ELR (cell line): ENCODE data around the gene NGFR.

Experiments used
- DNase-seq: peaks from one replicate; pipeline ENCODE4 v3.0.0-alpha.2; 2015; ENCODE audit warnings: low read depth

NGFR gene, protein sequence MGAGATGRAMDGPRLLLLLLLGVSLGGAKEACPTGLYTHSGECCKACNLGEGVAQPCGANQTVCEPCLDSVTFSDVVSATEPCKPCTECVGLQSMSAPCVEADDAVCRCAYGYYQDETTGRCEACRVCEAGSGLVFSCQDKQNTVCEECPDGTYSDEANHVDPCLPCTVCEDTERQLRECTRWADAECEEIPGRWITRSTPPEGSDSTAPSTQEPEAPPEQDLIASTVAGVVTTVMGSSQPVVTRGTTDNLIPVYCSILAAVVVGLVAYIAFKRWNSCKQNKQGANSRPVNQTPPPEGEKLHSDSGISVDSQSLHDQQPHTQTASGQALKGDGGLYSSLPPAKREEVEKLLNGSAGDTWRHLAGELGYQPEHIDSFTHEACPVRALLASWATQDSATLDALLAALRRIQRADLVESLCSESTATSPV

DNA sequence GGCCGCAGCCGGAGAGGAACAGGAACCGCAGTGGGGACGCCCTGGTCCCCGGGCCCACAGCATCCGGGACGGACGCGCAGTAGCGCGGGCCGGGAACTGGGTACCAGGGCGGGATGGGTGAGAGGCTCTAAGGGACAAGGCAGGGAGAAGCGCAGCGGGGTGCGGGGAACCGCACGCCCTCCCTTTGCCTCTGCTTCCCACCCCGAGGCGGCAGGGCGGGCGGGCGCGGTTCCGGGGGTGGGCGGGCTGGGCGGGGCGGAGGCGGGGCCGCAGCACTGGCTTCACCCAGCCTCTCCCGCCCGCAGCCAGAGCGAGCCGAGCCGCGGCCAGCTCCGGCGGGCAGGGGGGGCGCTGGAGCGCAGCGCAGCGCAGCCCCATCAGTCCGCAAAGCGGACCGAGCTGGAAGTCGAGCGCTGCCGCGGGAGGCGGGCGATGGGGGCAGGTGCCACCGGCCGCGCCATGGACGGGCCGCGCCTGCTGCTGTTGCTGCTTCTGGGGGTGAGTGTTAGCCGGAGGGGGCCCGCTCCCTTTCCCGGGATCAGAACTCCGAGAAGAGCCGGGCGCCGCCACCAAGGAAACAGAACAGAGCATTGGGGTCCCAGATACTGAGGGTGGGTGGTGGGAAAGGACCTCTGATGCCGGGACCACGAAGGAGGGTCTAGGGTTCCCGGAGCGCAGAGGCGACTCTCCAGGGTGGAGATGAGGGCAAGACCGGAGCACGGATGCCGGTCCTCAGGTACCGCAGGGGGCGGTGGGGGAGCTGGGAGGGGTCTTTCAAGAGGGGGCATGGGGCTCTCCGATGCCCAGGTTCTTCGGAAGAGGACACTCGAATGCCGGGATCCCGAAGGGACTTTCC is at the start of gene NGFR:
Gene NGFR, plus strand, starts transcription at position 308 of the 856 bp plus-strand sequence. Its CDS starts 125 bp downstream, at position 433.
- peak; percentile 68 for DNase-seq

DNA sequence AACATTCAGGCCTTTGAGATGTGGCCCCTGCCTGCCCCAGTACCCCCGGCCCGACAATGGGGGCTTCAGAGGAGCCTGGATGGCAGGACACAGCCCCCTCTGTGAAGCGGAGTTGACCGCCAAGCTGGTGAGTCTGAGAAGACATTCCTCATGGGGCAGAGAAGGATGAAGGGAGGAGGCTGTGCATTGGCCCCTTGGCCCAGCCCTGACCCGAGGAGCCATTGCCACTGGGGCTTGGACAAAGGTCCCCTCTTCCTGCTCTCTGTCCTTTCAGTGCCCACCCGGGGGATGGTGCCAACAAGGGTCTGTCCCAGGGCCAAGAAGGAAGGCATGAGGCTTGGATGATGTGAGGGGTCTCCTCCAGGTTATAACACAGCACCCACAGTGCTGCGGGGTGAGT is 49.5 kb upstream of the NGFR start:
- DNase-seq = no peak

DNA sequence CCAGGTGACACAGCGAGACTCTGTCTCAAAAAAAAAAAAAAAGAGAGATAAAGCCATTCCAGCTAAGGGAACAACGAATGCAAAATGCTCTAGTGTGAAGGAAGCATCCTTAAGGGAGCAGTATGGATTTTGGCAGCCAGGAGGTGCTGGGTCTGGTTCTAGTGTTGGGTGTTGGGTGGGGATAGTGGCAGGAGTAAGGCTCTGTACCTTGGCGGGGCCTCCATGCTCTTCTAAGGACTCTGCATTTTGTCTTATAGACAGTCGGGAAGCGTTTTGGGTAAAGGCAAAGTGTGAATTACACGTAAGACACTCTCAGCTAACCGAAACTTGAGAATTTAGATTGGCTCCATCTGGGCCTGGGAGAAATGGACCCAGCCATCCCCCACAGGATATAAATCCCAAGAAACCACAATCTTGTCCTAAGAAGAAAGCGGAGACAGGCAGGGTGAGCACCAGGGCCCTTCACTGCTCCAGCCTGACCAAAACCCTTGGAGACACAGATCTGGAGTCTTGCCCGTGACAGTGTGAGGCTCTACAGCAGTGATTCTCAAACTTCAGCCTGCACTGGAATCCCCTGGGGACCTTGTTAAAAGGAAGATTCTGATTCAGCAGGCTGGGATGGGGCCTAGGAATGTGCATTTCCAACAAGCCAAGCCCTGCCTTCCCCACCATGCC is 47.3 kb upstream of the NGFR start:
- no peak for DNase-seq

DNA sequence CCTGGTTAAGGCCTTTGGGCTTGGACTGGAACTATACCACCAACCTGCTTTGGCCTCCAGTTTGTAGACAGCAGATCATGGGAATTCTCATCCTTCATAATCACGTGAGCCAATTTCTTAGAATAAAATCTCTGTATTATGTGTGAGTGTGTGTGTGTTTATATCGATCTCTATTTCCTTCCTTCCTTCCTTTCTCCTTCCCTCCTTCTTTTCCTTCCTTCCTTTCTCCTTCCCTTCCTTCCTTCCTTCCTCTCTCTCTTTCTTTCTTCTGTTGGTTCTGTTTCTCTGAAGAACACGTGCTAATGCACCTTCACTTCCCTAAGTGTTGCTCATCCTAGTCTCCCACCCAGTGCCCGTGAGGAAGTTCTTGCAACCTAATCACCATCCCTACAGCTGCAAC is 44.9 kb upstream of the NGFR start:
- no peak for DNase-seq

DNA sequence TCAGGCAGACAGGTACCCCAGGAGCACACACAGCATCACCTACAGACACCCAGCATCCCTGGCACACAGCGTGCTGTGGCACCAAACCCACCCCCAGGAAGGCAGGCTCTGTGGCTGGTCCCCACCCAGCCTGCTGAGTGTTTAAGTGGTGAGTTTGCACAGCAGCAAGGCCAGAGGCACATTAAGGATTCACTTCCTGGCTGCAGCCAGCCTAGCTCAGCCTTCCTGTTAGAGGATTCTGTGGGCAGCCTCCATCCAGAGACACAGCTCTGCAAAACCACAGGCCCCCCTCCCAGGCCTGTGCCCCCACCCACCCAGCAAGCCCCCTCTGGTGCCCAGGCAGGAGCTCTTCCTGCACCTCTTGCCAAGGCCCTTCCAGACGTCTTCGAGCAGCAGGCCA is 44.4 kb upstream of the NGFR start:
- DNase-seq = peak; percentile 86

DNA sequence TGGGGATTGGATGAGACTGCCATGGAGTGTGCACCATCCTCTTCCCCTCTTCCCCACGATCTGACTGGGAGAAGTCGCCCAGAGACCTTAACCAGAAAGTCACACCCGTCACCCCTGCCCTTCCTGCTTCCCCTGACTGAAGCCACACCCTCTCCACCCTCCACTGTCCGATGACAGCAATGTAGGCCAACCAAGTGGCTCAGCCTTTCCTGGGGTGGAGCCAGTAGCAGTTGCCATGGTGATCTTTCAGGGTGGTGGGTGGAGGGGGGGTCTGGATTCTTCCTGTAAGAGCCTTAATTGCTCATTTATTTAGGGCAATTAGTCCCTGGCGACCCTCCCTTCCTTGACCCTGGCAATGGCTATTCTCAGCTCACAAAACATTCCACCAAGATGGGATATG is 42.9 kb upstream of the NGFR start:
- no peak for DNase-seq

DNA sequence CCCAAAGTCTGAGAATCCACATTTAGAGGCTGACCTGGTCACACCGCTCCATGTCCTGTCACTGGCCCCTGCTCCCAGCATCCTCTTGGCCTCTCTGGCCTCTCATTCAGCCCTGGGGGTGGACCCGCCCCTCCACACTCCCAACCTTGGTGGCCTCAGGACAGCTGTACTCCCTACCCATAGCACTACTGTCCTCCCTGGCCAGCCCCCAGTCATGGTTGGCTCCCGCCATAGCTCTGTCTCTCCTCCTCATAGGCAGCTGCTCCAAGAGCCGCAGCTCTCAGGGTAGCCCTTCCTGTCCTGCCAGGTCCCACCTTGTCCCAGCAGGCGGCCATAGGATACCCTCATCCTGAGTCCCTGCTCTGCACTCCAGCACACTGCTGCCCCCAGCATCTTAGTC is 42.4 kb upstream of the NGFR start:
- no peak for DNase-seq

DNA sequence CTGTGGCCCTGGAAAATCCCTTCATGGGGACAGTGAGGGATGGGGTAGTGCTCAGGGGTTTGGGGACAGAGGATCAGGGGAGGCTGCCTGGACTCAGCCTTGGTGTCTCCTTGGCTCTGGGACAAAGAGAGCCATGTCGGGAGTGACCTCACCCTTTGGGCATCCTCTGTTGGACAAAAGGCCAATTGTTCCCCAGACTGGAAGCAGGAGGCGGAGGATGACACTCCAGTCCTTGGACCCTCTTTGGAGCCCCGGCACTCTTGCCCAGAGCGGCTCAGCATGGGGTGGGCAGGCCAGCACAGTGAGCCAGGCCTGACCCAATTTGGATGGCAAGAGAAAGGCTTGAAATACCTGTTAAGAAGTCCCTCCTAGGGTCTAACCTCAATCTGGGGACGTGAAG is 41.0 kb upstream of the NGFR start:
- peak; percentile 83 for DNase-seq

DNA sequence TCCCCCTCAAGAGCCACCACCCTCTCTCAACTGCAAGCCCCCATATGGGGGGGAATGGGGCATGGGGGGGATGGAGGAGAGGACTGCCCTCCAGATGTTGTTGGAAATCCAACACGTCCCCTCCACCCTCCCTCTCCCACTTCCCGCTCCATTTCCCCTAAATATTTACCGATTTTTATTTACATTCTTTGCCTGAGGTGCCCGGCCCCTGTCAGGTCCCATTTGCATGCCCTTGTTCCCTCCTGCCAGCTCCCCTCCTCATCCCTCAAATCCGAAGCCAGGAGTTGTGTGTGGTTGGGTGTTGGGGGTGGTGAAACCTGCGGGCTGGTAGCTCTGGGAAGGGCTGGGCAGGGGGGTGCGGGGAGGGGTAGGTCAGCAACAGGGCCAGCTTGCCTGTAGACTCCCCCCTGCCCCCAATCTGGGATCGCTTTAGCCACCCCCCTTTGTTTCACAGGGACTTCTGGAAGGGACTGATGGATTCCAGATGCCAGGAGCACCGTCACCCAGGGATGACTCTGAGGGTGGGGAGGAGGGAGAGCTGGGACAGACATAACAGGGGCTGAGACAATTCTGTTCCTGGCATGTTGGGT is 39.7 kb upstream of the NGFR start:
- no peak for DNase-seq

DNA sequence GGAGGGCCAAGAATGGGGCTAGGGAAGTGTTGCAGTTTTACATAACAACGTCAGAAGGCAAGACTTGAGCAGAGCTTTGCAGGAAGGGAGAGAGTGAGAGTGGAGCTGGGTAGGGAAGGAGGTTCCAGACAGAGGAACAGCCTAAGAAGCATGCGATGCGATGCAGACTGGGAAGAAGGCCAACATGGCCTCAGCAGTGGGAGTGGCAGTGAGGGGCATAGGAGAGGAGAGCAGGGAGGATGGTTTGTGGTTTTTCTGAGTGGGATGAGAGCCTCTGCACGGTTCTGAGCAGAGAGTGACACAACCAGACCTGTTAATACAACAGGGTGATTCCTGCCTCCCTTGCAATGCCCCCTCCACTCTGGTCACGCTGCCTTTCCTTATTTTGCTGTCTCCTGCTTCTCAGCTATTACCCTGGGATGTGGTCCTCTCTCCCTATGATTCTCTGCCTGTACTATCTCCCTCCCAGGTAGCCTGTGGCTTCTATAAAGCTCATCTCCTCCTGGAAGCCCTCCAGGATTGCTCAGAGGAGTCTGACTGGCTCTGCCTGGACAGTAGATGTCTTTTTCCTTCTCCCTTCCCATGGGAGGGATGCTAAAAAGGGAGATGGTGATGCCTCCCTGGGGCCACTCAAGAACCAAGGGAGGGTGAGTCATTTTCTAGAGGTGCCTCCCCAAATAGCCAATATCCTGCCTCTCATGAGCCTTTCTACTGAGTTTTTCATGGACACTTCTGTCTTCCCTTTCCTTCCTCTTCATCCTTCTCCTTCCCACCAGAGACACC is 38.7 kb upstream of the NGFR start:
- DNase-seq = peak; percentile 83

DNA sequence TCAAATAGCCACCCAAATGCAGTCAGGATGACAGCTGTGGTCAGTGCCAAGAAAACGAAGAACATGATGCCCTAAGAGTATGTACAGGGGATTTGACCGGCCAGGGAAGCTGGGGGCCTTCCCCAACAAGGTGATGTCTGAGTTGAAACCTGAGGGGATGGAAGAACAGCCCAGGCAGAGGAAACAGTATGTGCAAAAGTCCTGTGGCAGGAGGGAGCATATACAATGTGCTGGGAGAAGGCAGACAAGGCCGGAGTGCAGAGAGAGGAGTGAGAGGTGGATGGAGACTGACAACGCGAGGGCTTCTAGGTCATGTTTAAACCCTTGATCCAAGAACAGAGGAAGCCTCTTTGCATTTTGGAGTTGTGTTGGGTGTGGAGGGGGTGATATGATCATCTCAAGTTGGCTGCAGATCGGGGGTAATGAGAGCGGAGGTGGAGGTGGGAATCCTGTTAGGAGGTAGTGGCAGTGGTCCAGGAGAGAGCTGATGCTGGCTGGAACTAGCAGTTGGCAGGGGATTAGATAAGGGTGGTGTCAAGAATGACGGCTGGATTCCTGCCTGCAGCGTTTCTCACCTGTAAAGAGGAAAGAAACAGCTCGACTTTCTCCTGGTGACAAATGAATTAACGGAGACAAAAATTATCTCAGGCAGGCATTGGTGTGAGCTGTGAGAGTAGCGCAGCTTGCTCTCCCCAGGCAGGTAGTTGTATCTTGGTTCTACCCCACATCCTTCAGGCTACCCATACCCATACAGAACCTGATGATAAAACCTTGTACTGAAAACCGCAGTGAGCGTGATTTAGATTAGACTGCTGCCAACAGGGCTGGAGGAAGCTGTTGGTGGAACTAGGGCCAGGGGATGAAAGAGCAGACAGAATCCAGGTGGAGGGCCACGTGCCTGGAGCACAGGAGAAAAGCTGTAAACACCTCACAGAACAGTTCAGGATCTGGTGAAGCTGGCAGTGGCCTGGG is 37.2 kb upstream of the NGFR start:
- DNase-seq = no peak

DNA sequence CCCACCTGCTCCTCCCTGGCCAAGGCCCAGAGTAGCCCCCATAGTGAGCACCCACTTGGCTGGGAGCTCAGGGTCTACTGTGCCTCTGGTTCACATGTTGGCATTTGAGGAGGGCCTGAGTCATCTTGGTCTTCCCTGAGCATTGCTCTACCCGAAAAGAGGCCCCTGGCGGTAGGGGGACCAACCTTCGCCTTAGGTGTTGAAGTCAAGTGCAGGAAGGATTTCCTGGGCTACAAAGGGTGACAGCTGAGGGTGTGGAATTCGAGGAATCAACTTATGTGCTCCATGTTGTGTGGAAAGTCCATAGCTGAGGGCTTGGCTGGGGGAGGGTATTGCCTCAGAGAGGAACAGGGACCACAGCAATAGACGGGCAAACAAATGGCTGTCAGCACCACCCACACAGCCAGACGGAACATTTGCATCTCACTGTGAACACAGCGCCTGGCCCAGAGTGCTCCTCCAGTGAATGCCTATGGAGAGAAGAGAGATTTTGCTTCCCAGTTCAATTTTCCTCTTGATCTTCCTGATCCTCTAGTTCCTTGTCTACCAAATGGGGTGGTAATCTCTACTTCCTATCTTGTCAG is 35.6 kb upstream of the NGFR start:
- no peak for DNase-seq

DNA sequence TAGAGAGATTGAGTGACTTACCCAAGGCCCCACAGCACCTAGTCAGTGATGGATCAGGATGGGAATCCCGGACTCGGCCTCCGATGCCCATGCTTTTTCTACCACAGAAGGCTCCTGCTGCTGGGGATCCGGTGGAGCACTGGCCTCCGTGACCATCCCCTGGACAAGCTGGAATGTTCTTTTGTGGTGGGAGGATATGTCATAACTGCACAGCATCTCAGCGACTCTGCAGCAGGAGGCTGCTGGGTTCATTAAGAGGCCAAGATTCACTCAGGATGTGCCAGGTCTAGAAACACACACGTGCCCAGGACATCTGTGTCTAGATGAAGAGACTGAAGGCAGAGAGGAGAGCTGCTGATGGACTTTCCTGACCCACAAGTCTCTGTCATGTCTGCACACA is 34.7 kb upstream of the NGFR start:
- no peak for DNase-seq

DNA sequence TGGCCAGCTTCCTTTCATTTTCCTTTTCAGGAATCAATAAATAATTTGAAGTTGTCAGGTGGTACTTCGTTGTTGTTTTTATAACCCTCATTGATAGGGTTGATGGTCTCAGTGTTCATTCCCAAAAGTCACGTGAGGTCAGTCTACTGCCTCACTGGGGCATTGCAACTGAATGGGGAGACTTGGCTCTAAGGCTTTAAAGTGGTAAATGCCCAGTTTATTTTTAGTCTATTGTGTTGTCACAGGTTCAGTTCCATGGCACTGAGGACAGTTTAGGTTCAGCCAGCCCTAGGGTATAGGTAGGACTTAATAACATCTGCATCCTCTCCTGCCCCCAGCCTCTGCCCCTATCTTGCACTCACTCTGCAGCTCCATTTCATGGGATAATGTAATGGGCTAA is 33.5 kb upstream of the NGFR start:
- no peak for DNase-seq

DNA sequence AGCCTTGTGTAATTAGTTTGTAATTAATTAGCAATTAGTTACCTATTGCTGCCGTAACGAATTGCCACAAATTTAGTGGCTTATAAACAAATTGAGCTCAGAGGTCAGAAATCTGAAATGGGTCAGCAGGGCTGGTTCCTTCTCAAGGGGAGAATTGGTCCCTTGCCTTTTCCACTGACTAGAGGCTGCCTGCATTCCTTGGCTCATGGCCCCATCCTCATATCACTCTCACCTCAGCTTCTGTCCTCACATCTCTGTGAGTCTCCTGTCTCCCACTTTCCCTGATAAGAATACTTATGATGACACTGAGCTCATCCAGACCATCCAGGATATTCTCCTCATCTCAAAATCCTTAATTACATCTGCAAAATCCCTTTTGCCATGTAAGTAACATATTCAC is 31.0 kb upstream of the NGFR start:
- no peak for DNase-seq

DNA sequence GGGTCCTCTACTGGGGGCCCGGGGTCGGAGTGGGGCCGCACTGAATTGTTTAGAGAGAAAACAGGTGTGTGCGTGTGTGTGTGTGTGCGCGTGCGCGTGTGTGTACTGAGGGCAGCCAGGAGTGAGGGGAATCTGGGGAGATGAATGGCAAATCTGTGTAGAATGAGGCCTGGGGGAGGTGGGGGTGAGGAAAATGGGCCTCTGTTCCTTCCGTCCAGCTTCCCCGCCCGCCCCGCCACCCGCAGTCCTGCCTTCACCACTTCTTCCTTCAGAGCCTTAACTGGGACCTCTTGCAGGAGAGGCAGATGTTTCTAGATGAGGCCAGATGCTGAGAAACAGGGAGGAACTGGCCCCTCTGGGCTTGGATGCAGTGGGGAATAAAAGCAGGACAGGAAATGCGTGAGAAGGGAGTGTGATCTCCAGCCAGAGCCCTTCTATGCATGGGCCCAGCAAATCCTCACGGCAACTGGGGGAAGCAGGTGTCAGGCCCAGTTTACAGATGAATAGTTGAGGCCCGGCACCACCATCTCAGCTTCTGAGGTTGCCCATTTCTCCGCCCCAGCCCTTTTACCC is 29.7 kb upstream of the NGFR start:
- no peak for DNase-seq

DNA sequence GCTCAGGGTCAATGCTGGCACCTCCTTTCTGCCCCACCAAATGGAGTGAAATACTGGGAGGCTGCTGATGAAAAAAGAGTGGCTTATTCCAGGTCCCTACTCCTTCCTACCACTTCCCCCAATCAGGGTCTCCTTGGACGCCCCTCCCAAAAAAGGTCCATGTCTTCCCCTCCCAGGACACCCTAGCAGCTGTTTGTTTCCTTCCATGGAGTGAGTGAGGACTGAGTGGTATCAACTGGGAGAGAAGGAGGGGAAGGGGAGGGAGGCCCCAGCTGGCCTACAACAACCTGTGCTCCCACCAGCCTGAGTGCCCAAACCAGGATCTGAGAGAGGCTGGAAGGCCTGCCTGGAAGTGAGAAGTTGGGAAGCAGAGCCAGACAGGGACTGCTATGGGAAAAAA is 28.7 kb upstream of the NGFR start:
- no peak for DNase-seq

DNA sequence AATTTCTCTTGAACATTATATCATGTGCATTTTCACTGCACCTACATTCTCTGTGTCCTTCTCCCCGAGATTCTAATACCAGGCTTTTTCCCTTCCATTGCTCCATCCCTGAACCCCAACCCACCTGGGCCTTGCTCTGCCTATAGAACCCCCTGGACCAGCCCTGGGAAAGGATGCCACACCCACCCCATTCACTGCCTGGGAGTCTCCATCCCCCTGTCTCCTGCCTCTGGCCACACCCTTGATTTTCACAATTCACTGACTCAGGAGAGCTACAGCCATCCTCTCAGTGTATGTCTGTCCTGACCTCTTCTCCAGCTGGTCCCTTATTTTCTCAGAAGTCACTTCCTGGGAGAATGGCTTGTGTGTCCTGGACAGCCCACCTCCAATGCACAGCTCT is 27.9 kb upstream of the NGFR start:
- no peak for DNase-seq

DNA sequence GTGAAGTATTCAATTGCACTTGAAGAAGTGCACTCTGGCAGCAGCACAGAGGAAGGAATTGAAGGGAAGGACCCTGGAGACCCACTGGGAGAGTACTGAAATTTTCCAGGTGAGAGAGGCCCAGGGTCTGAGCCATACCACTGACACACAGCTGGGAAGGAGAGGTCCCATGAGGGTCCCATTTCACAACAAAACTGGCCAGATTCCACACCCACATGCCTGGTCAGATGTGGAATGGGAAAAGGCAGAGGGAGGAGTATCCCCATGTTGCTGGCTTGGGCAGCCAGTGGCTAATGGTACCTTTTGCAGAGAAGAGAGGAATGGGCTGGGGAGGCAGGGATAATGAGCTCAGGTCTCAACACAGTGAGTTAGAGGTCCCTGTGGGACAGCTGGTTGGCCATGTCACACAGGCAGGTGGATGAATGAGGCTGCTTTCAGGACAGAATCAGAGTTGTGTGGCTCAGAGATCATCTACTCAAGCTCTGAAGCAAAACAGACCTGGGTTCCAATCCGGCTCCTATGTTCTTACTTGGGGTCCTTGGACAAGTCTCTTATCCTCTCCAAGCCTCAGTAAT is 26.2 kb upstream of the NGFR start:
- no peak for DNase-seq
